Liver (tissue), 9 donors: Measurements from ENCODE around the gene ULK4. TPM values are rescaled to one million over a fixed set of nuclear protein-coding genes. Genes with fewer than 3 reads are reported as not detected.

Source experiments
- DNase-seq: peaks from one replicate; pipeline ENCODE4 v3.0.0-alpha.2; 2017; ENCODE audit warnings: low spot score
- H3K27ac ChIP-seq, 2 donors: one replicate each; pipeline ENCODE4 v1.7.0; 2013; ENCODE audit warnings: inconsistent platforms in 2 of 2, low read length in 2 of 2, control low read depth in 1 of 2, low read depth in 1 of 2, mild to moderate bottlenecking in 1 of 2
- H3K27me3 ChIP-seq, 4 donors: one replicate each; pipeline versions ENCODE4 v1.6.1 to v1.7.0; 2013; ENCODE audit warnings: low read length in 3 of 4, inconsistent platforms in 1 of 4, mild to moderate bottlenecking in 1 of 4, moderate library complexity in 1 of 4; ENCODE audit not compliant: control insufficient read depth in 4 of 4, insufficient read depth in 4 of 4
- H3K36me3 ChIP-seq, 4 donors: one replicate each; pipeline versions ENCODE4 v1.6.1 to v1.7.0; 2013; ENCODE audit warnings: low read length in 3 of 4, mild to moderate bottlenecking in 3 of 4, low read depth in 1 of 4, moderate library complexity in 1 of 4; ENCODE audit not compliant: control insufficient read depth in 4 of 4, insufficient read depth in 3 of 4
- H3K4me1 ChIP-seq, 4 donors: one replicate each; pipeline versions ENCODE4 v1.6.1 to v1.7.0; 2013; ENCODE audit warnings: low read length in 3 of 4, mild to moderate bottlenecking in 3 of 4, moderate library complexity in 1 of 4; ENCODE audit not compliant: control insufficient read depth in 4 of 4, insufficient read depth in 4 of 4
- H3K4me3 ChIP-seq, 3 donors: one replicate each; pipeline versions ENCODE4 v1.6.1 to v1.7.0; 2013; ENCODE audit warnings: low read length in 3 of 3, control low read depth in 1 of 3, low read depth in 1 of 3, mild to moderate bottlenecking in 1 of 3
- H3K9ac ChIP-seq, 2 donors: one replicate each; pipeline ENCODE4 v1.7.0; 2013; ENCODE audit warnings: low read length in 2 of 2, mild to moderate bottlenecking in 2 of 2, moderate library complexity in 2 of 2, control low read depth in 1 of 2, low read depth in 1 of 2
- H3K9me3 ChIP-seq, 4 donors: one replicate each; pipeline versions ENCODE4 v1.6.1 to v1.7.0; 2013; ENCODE audit warnings: low read length in 3 of 4; ENCODE audit not compliant: control insufficient read depth in 4 of 4
- ATF3 ChIP-seq: IDR thresholded peaks from 2 replicates; pipeline ENCODE4 v1.6.1; 2016; ENCODE audit warnings: antibody characterized with exemption
- CTCF ChIP-seq: fragments of 150-350 bp; IDR thresholded peaks from 2 replicates; pipeline ENCODE4 v1.5.1; 2017; ENCODE audit warnings: improper control_type of control experiment, low read depth, low read length; ENCODE audit not compliant: missing input control
- EGR1 ChIP-seq, 2 donors: IDR thresholded peaks; 2 replicates each; pipeline ENCODE4 v1.6.1; 2016 to 2018; ENCODE audit warnings: antibody characterized with exemption in 2 of 2, low read depth in 2 of 2
- FOXA1 ChIP-seq: IDR thresholded peaks from 2 replicates; pipeline ENCODE4 v1.6.1; 2016; ENCODE audit warnings: antibody characterized with exemption
- FOXA2 ChIP-seq: IDR thresholded peaks from 2 replicates; pipeline ENCODE4 v1.6.1; 2016; ENCODE audit warnings: antibody characterized with exemption
- GABPA ChIP-seq, 2 donors: IDR thresholded peaks in 1 of 2; conservative IDR thresholded peaks in 1 of 2; 2 replicates each; pipeline ENCODE4 v1.6.1; 2016; ENCODE audit warnings: antibody characterized with exemption in 2 of 2, mild to moderate bottlenecking in 1 of 2, moderate library complexity in 1 of 2
- HNF4A ChIP-seq, 2 donors: conservative IDR thresholded peaks; 2 replicates each; pipeline ENCODE4 v1.6.1; 2016; ENCODE audit warnings: antibody characterized with exemption in 2 of 2, mild to moderate bottlenecking in 2 of 2
- HNF4G ChIP-seq: IDR thresholded peaks from 2 replicates; pipeline ENCODE4 v1.6.1; 2016; ENCODE audit warnings: antibody characterized with exemption
- JUND ChIP-seq, 2 donors: IDR thresholded peaks; 2 replicates each; pipeline ENCODE4 v1.6.1; 2016; ENCODE audit warnings: antibody characterized with exemption in 2 of 2
- MAX ChIP-seq: IDR thresholded peaks from 2 replicates; pipeline ENCODE4 v1.6.1; 2016; ENCODE audit warnings: antibody characterized with exemption
- NR2F2 ChIP-seq: IDR thresholded peaks from 2 replicates; pipeline ENCODE4 v1.6.1; 2016; ENCODE audit warnings: antibody characterized with exemption
- RAD21 ChIP-seq, 2 donors: IDR thresholded peaks; 2 replicates each; pipeline ENCODE4 v1.6.1; 2016; ENCODE audit warnings: antibody characterized with exemption in 2 of 2, mild to moderate bottlenecking in 2 of 2
- REST ChIP-seq: IDR thresholded peaks from 2 replicates; pipeline ENCODE4 v1.6.1; 2016; ENCODE audit warnings: antibody characterized with exemption, mild to moderate bottlenecking
- RXRA ChIP-seq, 2 donors: IDR thresholded peaks; 2 replicates each; pipeline ENCODE4 v1.6.1; 2017 to 2018; ENCODE audit warnings: antibody characterized with exemption in 2 of 2, mild to moderate bottlenecking in 1 of 2
- SP1 ChIP-seq: IDR thresholded peaks from 2 replicates; pipeline ENCODE4 v1.6.1; 2018; ENCODE audit warnings: antibody characterized with exemption, mild to moderate bottlenecking
- TAF1 ChIP-seq: conservative IDR thresholded peaks from 2 replicates; pipeline ENCODE4 v1.6.1; 2016; ENCODE audit warnings: antibody characterized with exemption, mild to moderate bottlenecking
- YY1 ChIP-seq: IDR thresholded peaks from 2 replicates; pipeline ENCODE4 v1.6.1; 2016; ENCODE audit warnings: antibody characterized with exemption, mild to moderate bottlenecking
- ZBTB33 ChIP-seq: IDR thresholded peaks from 2 replicates; pipeline ENCODE4 v1.6.1; 2016; ENCODE audit warnings: antibody characterized with exemption
- WGBS: extraction: QIAGEN DNeasy Blood & Tissue Kit; methylation state at CpG from one replicate; pipeline ENCODE4 v1.1.7; 2013; 5-methylcytosine and 5-hydroxymethylcytosine counted together
- polyA plus RNA-seq, 2 donors: library from polyadenylated mRNA; stranded (reverse) in 1 of 2; unstranded in 1 of 2; fragments of 200-250 nt in 1 of 2; fragments of >200 nt in 1 of 2; fragmentation: Nextera tagmentation in 1 of 2; extraction: Ambion mirVana in 1 of 2; gene quantifications; one replicate each; pipeline versions ENCODE4 v1.2.1 to v1.2.3, GENCODE V29; 2013 to 2015
- total RNA-seq, 2 donors: library from RNA; depleted of rRNA; stranded (reverse); fragments of >200 nt; gene quantifications; one replicate each; pipeline ENCODE4 v1.2.3, GENCODE V29; 2014
- donor health status: healthy.
- donor health status: healthy.
- donor health status: healthy.
- donor health status: healthy.
- donor health status: healthy.

ULK4 gene
- total and polyA plus RNA-seq, 4 donors: 1.1 to 11.5 (median 3.2) TPM

GRCh38 chr3:41573591-41573990 lies 388.3 kb downstream of the ULK4 start:
- Histone ChIP-seq H3K36me3 (no peaks in the 10 kb centered on the region), H3K27ac (no peak overlapping the region), H3K9ac (no peak overlapping the region), H3K9me3 (no peaks in the 10 kb centered on the region), H3K27me3 (no peaks in the 10 kb centered on the region), H3K4me1 (peaks cover 2 to 11% (median 7%) of the 10 kb centered on the region in 4 donors), H3K4me3 (no peak overlapping the region)
- DNase-seq: no peak
- TF ChIP-seq MAX (no peak), RAD21 (IDR thresholded peaks at IDR 0.05) (no peak), SP1 (no peak), FOXA2 (no peak), NR2F2 (no peak), GABPA (IDR thresholded peaks at IDR 0.05 in 1 of 2, conservative IDR thresholded peaks at IDR 0.05 in 1 of 2) (no peak), HNF4A (conservative IDR thresholded peaks at IDR 0.05) (no peak)
- WGBS: 96% methylated on average over 4 of the region's 4 CpGs

- Histone ChIP-seq H3K4me3 (no peak overlapping the region), H3K27me3 (no peaks in the 10 kb centered on the region), H3K27ac (no peak overlapping the region), H3K9ac (no peak overlapping the region), H3K36me3 (no peaks in the 10 kb centered on the region), H3K4me1 (peaks cover 2 to 11% (median 7%) of the 10 kb centered on the region in 4 donors), H3K9me3 (no peaks in the 10 kb centered on the region)
- DNase-seq: no peak
- TF ChIP-seq FOXA1 (no peak), HNF4G (no peak), GABPA (IDR thresholded peaks at IDR 0.05 in 1 of 2, conservative IDR thresholded peaks at IDR 0.05 in 1 of 2) (no peak), NR2F2 (no peak), CTCF (no peak), RAD21 (IDR thresholded peaks at IDR 0.05) (no peak)
- WGBS: 100% methylated on average over 1 of the region's 1 CpG
These were observed 389.8 kb downstream of the ULK4 start for GRCh38 chr3:41572092-41572491.

- no peak for DNase-seq
- H3K36me3 ChIP-seq: no peaks in the 10 kb centered on the region
- H3K9ac ChIP-seq: no peak overlapping the region
- TF ChIP-seq REST (no peak), SP1 (no peak), MAX (no peak), NR2F2 (no peak), FOXA1 (no peak), TAF1 (no peak), GABPA (IDR thresholded peaks at IDR 0.05 in 1 of 2, conservative IDR thresholded peaks at IDR 0.05 in 1 of 2) (no peak), RXRA (IDR thresholded peaks at IDR 0.05) (no peak), EGR1 (IDR thresholded peaks at IDR 0.05; ENCODE audit: low read depth in 2 of 2) (no peak), ATF3 (no peak), FOXA2 (no peak), ZBTB33 (no peak), HNF4A (conservative IDR thresholded peaks at IDR 0.05) (no peak), RAD21 (IDR thresholded peaks at IDR 0.05) (no peak), HNF4G (no peak), JUND (IDR thresholded peaks at IDR 0.05) (no peak), YY1 (no peak)
- no peaks in the 10 kb centered on the region for H3K27me3 ChIP-seq
- no peaks in the 10 kb centered on the region for H3K4me1 ChIP-seq
- H3K9me3 ChIP-seq: no peaks in the 10 kb centered on the region
- WGBS: 93% methylated on average over 9 of the region's 9 CpGs
- no peak overlapping the region for H3K27ac ChIP-seq
- H3K4me3 ChIP-seq: no peak overlapping the region
These were observed 392.1 kb downstream of the ULK4 start for GRCh38 chr3:41569632-41570305.
